Activated T-cell treated with anti-CD3 and anti-CD28 coated beads, Interleukin-2, amount 50 U/mL, for 72 hours (primary cell): Measurements from ENCODE around the gene IRF7. TPM values are rescaled to one million over a fixed set of nuclear protein-coding genes. Genes with fewer than 3 reads are reported as not detected.

ENCODE experiments used
- ATAC-seq, 2 donors: fragments of 150-1000 bp; cut with Tn5 transposase; replicated peaks in 1 of 2; 2 replicates each; pipeline ENCODE4 v1.10.0; 2021; ENCODE audit warnings: moderate library complexity in 2 of 2, mild to moderate bottlenecking in 1 of 2
- DNase-seq, 2 donors: peaks; one replicate each; pipeline ENCODE4 v3.0.0; 2021 to 2022; ENCODE audit warnings: mixed read lengths in 1 of 2
- H3K27ac Mint-ChIP-seq: one replicate; pipeline ENCODE4 v1.8.0; 2022; ENCODE audit warnings: mild to moderate bottlenecking, moderate library complexity, mixed read lengths
- H3K27me3 Mint-ChIP-seq: one replicate; pipeline ENCODE4 v1.8.0; 2022; ENCODE audit warnings: low read depth, mixed read lengths
- H3K36me3 Mint-ChIP-seq, 2 donors: one replicate each; pipeline ENCODE4 v1.8.0; 2022; ENCODE audit warnings: mixed read lengths in 2 of 2, mild to moderate bottlenecking in 1 of 2; ENCODE audit not compliant: insufficient read depth in 2 of 2
- H3K4me1 Mint-ChIP-seq: one replicate; pipeline ENCODE4 v1.8.0; 2022; ENCODE audit warnings: low read depth, mixed read lengths
- H3K4me3 Mint-ChIP-seq, 2 donors: one replicate each; pipeline ENCODE4 v1.8.0; 2022; ENCODE audit warnings: mild to moderate bottlenecking in 2 of 2, mixed read lengths in 2 of 2, moderate library complexity in 2 of 2
- H3K9me3 Mint-ChIP-seq, 2 donors: one replicate each; pipeline ENCODE4 v1.8.0; 2022; ENCODE audit warnings: mixed read lengths in 2 of 2
- total RNA-seq, 2 donors: library from RNA; stranded (reverse); gene quantifications; one replicate each; pipeline ENCODE4 v1.2.3, GENCODE V29; 2022

Gene IRF7
- total RNA-seq, 2 donors from 2014 or later: 46.7 to 95.8 TPM

- Mint-ChIP-seq H3K27me3 (no peaks in the 10 kb centered on the region), H3K4me1 (peaks cover 38% of the 10 kb centered on the region), H3K27ac (no peak overlapping the region), H3K9me3 (no peaks in the 10 kb centered on the region), H3K4me3 (no peak overlapping the region), H3K36me3 (peaks cover 5 to 38% of the 10 kb centered on the region in 2 donors)
- no peak for ATAC-seq
- no peak for DNase-seq
Observed at GRCh38 chr11:590997-591396, 24.8 kb downstream of the IRF7 start.

- peaks cover 5 to 38% of the 10 kb centered on the region in 2 donors for H3K36me3 Mint-ChIP-seq
- H3K4me3 Mint-ChIP-seq: no peak overlapping the region
Observed at GRCh38 chr11:589798-590197, 26.0 kb downstream of the IRF7 start.

GRCh38 chr11:587978-588380 lies 27.8 kb downstream of the IRF7 start:
- peak; percentile 74 to 87 for DNase-seq
- ATAC-seq: peak; percentile 99
- Mint-ChIP-seq H3K4me1 (peaks cover 40% of the 10 kb centered on the region), H3K9me3 (no peaks in the 10 kb centered on the region), H3K27ac (peak overlapping the region; percentile 89), H3K27me3 (no peaks in the 10 kb centered on the region), H3K4me3 (peak overlapping the region; percentile 74 to 78), H3K36me3 (peaks cover 4 to 31% of the 10 kb centered on the region in 2 donors)

More at GRCh38 chr11:589798-590197, 26.0 kb downstream of the IRF7 start:
- ATAC-seq (no peak), DNase-seq (no peak)
- Mint-ChIP-seq H3K9me3 (no peaks in the 10 kb centered on the region), H3K27ac (peak overlapping the region; percentile 79), H3K4me1 (peaks cover 40% of the 10 kb centered on the region), H3K27me3 (no peaks in the 10 kb centered on the region)

GRCh38 chr11:587546-587945 lies 28.2 kb downstream of the IRF7 start:
- H3K9me3 Mint-ChIP-seq: no peaks in the 10 kb centered on the region
- ATAC-seq: peak; percentile 39 to 42
- H3K27ac Mint-ChIP-seq: peak overlapping the region; percentile 89
- H3K4me1 Mint-ChIP-seq: peaks cover 40% of the 10 kb centered on the region
- H3K36me3 Mint-ChIP-seq: peaks cover 4 to 31% of the 10 kb centered on the region in 2 donors
- no peaks in the 10 kb centered on the region for H3K27me3 Mint-ChIP-seq
- H3K4me3 Mint-ChIP-seq: peak overlapping the region; percentile 74 to 78
- DNase-seq: peak in 1 of 2 donors; percentile 33

GRCh38 chr11:586376-587316 lies 29.1 kb downstream of the IRF7 start:
- H3K27me3 Mint-ChIP-seq: no peaks in the 10 kb centered on the region

GRCh38 chr11:584287-584686 lies 31.5 kb downstream of the IRF7 start:
- Mint-ChIP-seq H3K4me3 (no peak overlapping the region), H3K27ac (peak overlapping the region; percentile 6)

More at GRCh38 chr11:586376-587316, 29.1 kb downstream of the IRF7 start:
- Mint-ChIP-seq H3K4me3 (no peak overlapping the region), H3K4me1 (peaks cover 43% of the 10 kb centered on the region), H3K36me3 (peaks cover 0 to 31% of the 10 kb centered on the region in 2 donors), H3K9me3 (no peaks in the 10 kb centered on the region), H3K27ac (peak overlapping the region; percentile 89)
- no peak for ATAC-seq
- no peak for DNase-seq

GRCh38 chr11:581752-582151 lies 34.0 kb downstream of the IRF7 start:
- Mint-ChIP-seq H3K27ac (no peak overlapping the region), H3K36me3 (peaks cover 3 to 16% of the 10 kb centered on the region in 2 donors), H3K4me3 (no peak overlapping the region), H3K4me1 (peaks cover 49% of the 10 kb centered on the region), H3K27me3 (no peaks in the 10 kb centered on the region), H3K9me3 (no peaks in the 10 kb centered on the region)
- ATAC-seq (no peak), DNase-seq (no peak)

More at GRCh38 chr11:584287-584686, 31.5 kb downstream of the IRF7 start:
- Mint-ChIP-seq H3K4me1 (peaks cover 53% of the 10 kb centered on the region), H3K27me3 (no peaks in the 10 kb centered on the region), H3K36me3 (peaks cover 0 to 27% of the 10 kb centered on the region in 2 donors), H3K9me3 (no peaks in the 10 kb centered on the region)
- ATAC-seq (no peak), DNase-seq (no peak)

GRCh38 chr11:581342-581741 lies 34.4 kb downstream of the IRF7 start:
- Mint-ChIP-seq H3K36me3 (peaks cover 3 to 16% of the 10 kb centered on the region in 2 donors), H3K4me1 (peaks cover 45% of the 10 kb centered on the region), H3K27me3 (no peaks in the 10 kb centered on the region), H3K4me3 (no peak overlapping the region), H3K9me3 (no peaks in the 10 kb centered on the region), H3K27ac (peak overlapping the region; percentile 20)
- DNase-seq: no peak
- no peak for ATAC-seq

GRCh38 chr11:579830-580601 lies 35.7 kb downstream of the IRF7 start:
- ATAC-seq (no peak), DNase-seq (no peak)
- Mint-ChIP-seq H3K27ac (no peak overlapping the region), H3K27me3 (peaks cover 2% of the 10 kb centered on the region), H3K9me3 (no peaks in the 10 kb centered on the region), H3K36me3 (peaks cover 3 to 16% of the 10 kb centered on the region in 2 donors), H3K4me3 (peak overlapping the region in 1 of 2 donors; percentile 25), H3K4me1 (peaks cover 42% of the 10 kb centered on the region)

- ATAC-seq (no peak), DNase-seq (no peak)
- Mint-ChIP-seq H3K4me3 (peak overlapping the region; percentile 90 to 92), H3K27me3 (peaks cover 13% of the 10 kb centered on the region), H3K36me3 (peaks cover 3 to 10% of the 10 kb centered on the region in 2 donors), H3K27ac (peak overlapping the region; percentile 46), H3K9me3 (no peaks in the 10 kb centered on the region), H3K4me1 (peaks cover 54% of the 10 kb centered on the region)
Observed at GRCh38 chr11:578276-579035, 37.3 kb downstream of the IRF7 start.

GRCh38 chr11:577611-577894 lies 38.2 kb downstream of the IRF7 start:
- H3K4me3 Mint-ChIP-seq: peak overlapping the region; percentile 90 to 92
- no peak for DNase-seq
- peak overlapping the region; percentile 86 for H3K27ac Mint-ChIP-seq
- peaks cover 13% of the 10 kb centered on the region for H3K27me3 Mint-ChIP-seq
- H3K36me3 Mint-ChIP-seq: peaks cover 3 to 10% of the 10 kb centered on the region in 2 donors
- peaks cover 54% of the 10 kb centered on the region for H3K4me1 Mint-ChIP-seq
- no peaks in the 10 kb centered on the region for H3K9me3 Mint-ChIP-seq
- ATAC-seq: no peak

- peaks cover 3 to 10% of the 10 kb centered on the region in 2 donors for H3K36me3 Mint-ChIP-seq
- ATAC-seq: no peak
- no peaks in the 10 kb centered on the region for H3K9me3 Mint-ChIP-seq
- DNase-seq: no peak
- peak overlapping the region; percentile 90 to 92 for H3K4me3 Mint-ChIP-seq
- peaks cover 54% of the 10 kb centered on the region for H3K4me1 Mint-ChIP-seq
- peaks cover 13% of the 10 kb centered on the region for H3K27me3 Mint-ChIP-seq
- peak overlapping the region; percentile 86 for H3K27ac Mint-ChIP-seq
Observed at GRCh38 chr11:576811-577610, 38.7 kb downstream of the IRF7 start.
